SK-N-SH treated with all-trans-retinoic acid at 6 μM for 48 hours (cell line): Measurements from ENCODE around the gene ZNF646.

Source experiments
- ARNTL ChIP-seq: fragments of 450-650 bp; formaldehyde crosslinking; IDR thresholded peaks from 2 replicates; pipeline ENCODE4 v1.5.0; 2020; ENCODE audit warnings: low read depth, mild to moderate bottlenecking, moderate library complexity, borderline replicate concordance
- PATZ1 ChIP-seq: fragments of 250-450 bp; sonication (Bioruptor Pico); IDR thresholded peaks from 2 replicates; pipeline ENCODE4 v1.8.0; 2020; ENCODE audit warnings: mild to moderate bottlenecking, moderate library complexity, borderline replicate concordance
- ZC3H10 ChIP-seq: fragments of 250-450 bp; sonication (Bioruptor Pico); IDR thresholded peaks from 2 replicates; pipeline ENCODE4 v1.5.1; 2021; ENCODE audit warnings: mild to moderate bottlenecking, moderate library complexity
- ZNF70 ChIP-seq: fragments of 450-650 bp; formaldehyde crosslinking; IDR thresholded peaks from 2 replicates; pipeline ENCODE4 v1.5.0; 2020; ENCODE audit warnings: mild to moderate bottlenecking, moderate library complexity
- ZNF8 ChIP-seq: fragments of 450-650 bp; formaldehyde crosslinking; IDR thresholded peaks from 2 replicates; pipeline ENCODE4 v1.5.0; 2020; ENCODE audit warnings: mild to moderate bottlenecking, moderate library complexity

- TF ChIP-seq PATZ1 (no peak), ZNF70 (no peak), ZNF8 (no peak), ARNTL (CRISPR knock-in tag) (no peak), ZC3H10 (no peak)
Observed at GRCh38 chr16:31080035-31080629, 5.9 kb downstream of the ZNF646 start.
